Keratinocyte (primary cell): ENCODE data around the gene C10orf90. TPM values are rescaled to one million over a fixed set of nuclear protein-coding genes. Genes with fewer than 3 reads are reported as not detected.

Experiments used
- DNase-seq: peaks from one replicate; pipeline ENCODE4 v3.0.0-alpha.2; 2011; ENCODE audit warnings: low read depth, missing footprints, low spot score
- FAIRE-seq: peaks from 2 replicates; lab custom pipeline; 2011; peaks lifted over from hg19 to GRCh38; lab: Jason Lieb, UNC
- H2AFZ ChIP-seq: 2 replicates; pipeline ENCODE4 v1.6.0; 2012; ENCODE audit warnings: low read length, control low read depth, inconsistent platforms; ENCODE audit not compliant: control insufficient read depth
- H3K27ac ChIP-seq: 2 replicates; pipeline ENCODE4 v1.5.1; 2011; ENCODE audit warnings: low read length; ENCODE audit not compliant: control insufficient read depth, insufficient read depth
- H3K27me3 ChIP-seq: 3 replicates; pipeline ENCODE4 v1.6.0; 2011; ENCODE audit warnings: low read length; ENCODE audit not compliant: control insufficient read depth, insufficient read depth; ENCODE audit errors: extremely low read depth
- H3K36me3 ChIP-seq, 2 experiments: 2 replicates in 1 of 2; 3 replicates in 1 of 2; pipeline ENCODE4 v1.5.1; 2011; ENCODE audit warnings: low read length in 2 of 2, mild to moderate bottlenecking in 1 of 2; ENCODE audit not compliant: control insufficient read depth in 2 of 2, insufficient read depth in 2 of 2; ENCODE audit errors: extremely low read depth in 1 of 2
- H3K4me1 ChIP-seq: 3 replicates; pipeline ENCODE4 v1.5.1; 2011; ENCODE audit warnings: low read length; ENCODE audit not compliant: control insufficient read depth, insufficient read depth; ENCODE audit errors: extremely low read depth
- H3K4me2 ChIP-seq: 3 replicates; pipeline ENCODE4 v1.6.0; 2011; ENCODE audit warnings: low read depth, low read length; ENCODE audit not compliant: control insufficient read depth, insufficient read depth; ENCODE audit errors: extremely low read depth
- H3K4me3 ChIP-seq, 3 experiments: fragments of 200-600 bp in 1 of 3; sonication (generic) in 1 of 3; 2 replicates in 2 of 3; 3 replicates in 1 of 3; pipeline ENCODE4 v1.5.1; 2011 to 2016; ENCODE audit warnings: low read length in 3 of 3, mild to moderate bottlenecking in 3 of 3, control low read depth in 2 of 3, inconsistent platforms in 1 of 3, low read depth in 1 of 3, mixed read lengths in 1 of 3, mixed run types in 1 of 3, moderate library complexity in 1 of 3; ENCODE audit not compliant: control insufficient read depth in 2 of 3, insufficient read depth in 2 of 3; ENCODE audit errors: extremely low read depth in 1 of 3
- H3K79me2 ChIP-seq: 2 replicates; pipeline ENCODE4 v1.6.0; 2012; ENCODE audit warnings: low read length; ENCODE audit not compliant: control insufficient read depth, insufficient read depth
- H3K9ac ChIP-seq: 3 replicates; pipeline ENCODE4 v1.6.0; 2011; ENCODE audit warnings: low read length; ENCODE audit not compliant: control insufficient read depth, insufficient read depth; ENCODE audit errors: extremely low read depth
- H3K9me1 ChIP-seq: 3 replicates; pipeline ENCODE4 v1.6.0; 2011; ENCODE audit warnings: low read length; ENCODE audit not compliant: control insufficient read depth, insufficient read depth; ENCODE audit errors: extremely low read depth
- H3K9me3 ChIP-seq: 2 replicates; pipeline ENCODE4 v1.5.1; 2012; ENCODE audit warnings: low read depth, low read length; ENCODE audit not compliant: control insufficient read depth
- H4K20me1 ChIP-seq: 3 replicates; pipeline ENCODE4 v1.6.0; 2011; ENCODE audit warnings: low read length; ENCODE audit not compliant: control insufficient read depth, insufficient read depth; ENCODE audit errors: extremely low read depth
- CTCF ChIP-seq, 3 experiments: IDR thresholded peaks in 1 of 3; conservative IDR thresholded peaks in 1 of 3; optimal IDR thresholded peaks in 1 of 3; 2 replicates in 2 of 3; 3 replicates in 1 of 3; pipeline versions ENCODE3 to v1.5.1; 2011; ENCODE audit warnings: low read length in 3 of 3, mild to moderate bottlenecking in 3 of 3, moderate library complexity in 2 of 3, control low read depth in 1 of 3, inconsistent platforms in 1 of 3; ENCODE audit not compliant: insufficient read depth in 2 of 3; ENCODE audit errors: extremely low read depth in 1 of 3
- EZH2 ChIP-seq: IDR thresholded peaks from one replicate; pipeline ENCODE4 v1.6.1; 2012; ENCODE audit warnings: inconsistent platforms, mild to moderate bottlenecking, low read length, moderate library complexity
- dilution Hi-C: fragments of 300-500 bp; cut with MboI; formaldehyde crosslinking; loops from one replicate; pipeline ENCODE4 v1.7.0; 2020; ENCODE audit warnings: low sequenced_read_pairs; ENCODE audit not compliant: extremely low pct_ligation_motif_present
- polyA plus RNA-seq, 5 experiments: library from polyadenylated mRNA; depleted of rRNA in 3 of 5; stranded (reverse) in 3 of 5; stranded (forward) in 1 of 5; unstranded in 1 of 5; fragments of >200 nt; gene quantifications; 1 replicate in 1 of 5; 2 replicates in 3 of 5; 3 replicates in 1 of 5; pipeline versions ENCODE4 v1.2.1 to v1.2.3, GENCODE V29; 2011 to 2012; ENCODE audit warnings: missing spikeins in 2 of 5, low read depth in 1 of 5, low replicate concordance in 1 of 5

The C10orf90 gene
- polyA plus RNA-seq, 1 donor (not counting 4 experiments of a cell fraction or from before 2014, with no cell fraction given), result not detected

- no peaks in the 10 kb centered on the region for H3K9me1 ChIP-seq
- no peak for DNase-seq
- dilution Hi-C loops, result no loop called here
- H3K9me3 ChIP-seq, result no peaks in the 10 kb centered on the region
- TF ChIP-seq EZH2 (no peak), CTCF (optimal IDR thresholded peaks at IDR 0.05 in 1 of 3, IDR thresholded peaks at IDR 0.05 in 1 of 3, conservative IDR thresholded peaks at IDR 0.05 in 1 of 3; ENCODE audit: extremely low read depth in 1 of 3, insufficient read depth in 2 of 3, low read length in 3 of 3) (no peak)
- no peak overlapping the region for H3K27ac ChIP-seq
- no peak overlapping the region for H3K4me2 ChIP-seq
- H3K36me3 ChIP-seq, result no peaks in the 10 kb centered on the region
- FAIRE-seq, result no peak
- no peak overlapping the region for H3K9ac ChIP-seq
- H3K4me3 ChIP-seq, result no peak overlapping the region
- no peaks in the 10 kb centered on the region for H3K4me1 ChIP-seq
- no peaks in the 10 kb centered on the region for H3K79me2 ChIP-seq
- H4K20me1 ChIP-seq, result no peaks in the 10 kb centered on the region
- H2AFZ ChIP-seq, result no peak overlapping the region
- H3K27me3 ChIP-seq, result no peaks in the 10 kb centered on the region
Observed at GRCh38 chr10:126519185-126519584, 151.3 kb downstream of the C10orf90 start.

- Histone ChIP-seq H3K4me3 (no peak overlapping the region), H3K79me2 (no peaks in the 10 kb centered on the region), H3K36me3 (no peaks in the 10 kb centered on the region), H3K4me1 (no peaks in the 10 kb centered on the region), H3K27ac (no peak overlapping the region), H3K9me1 (no peaks in the 10 kb centered on the region), H3K27me3 (no peaks in the 10 kb centered on the region), H3K9ac (no peak overlapping the region), H3K4me2 (no peak overlapping the region), H2AFZ (no peak overlapping the region), H3K9me3 (no peaks in the 10 kb centered on the region), H4K20me1 (no peaks in the 10 kb centered on the region)
- dilution Hi-C loops, result no loop called here
- TF ChIP-seq CTCF (optimal IDR thresholded peaks at IDR 0.05 in 1 of 3, IDR thresholded peaks at IDR 0.05 in 1 of 3, conservative IDR thresholded peaks at IDR 0.05 in 1 of 3; ENCODE audit: extremely low read depth in 1 of 3, insufficient read depth in 2 of 3, low read length in 3 of 3) (no peak), EZH2 (no peak)
- FAIRE-seq (no peak), DNase-seq (no peak)
Observed at GRCh38 chr10:126518218-126519080, 152.0 kb downstream of the C10orf90 start.
